ENCODE data around the gene RABEP2. TPM values are rescaled to one million over a fixed set of nuclear protein-coding genes. Genes with fewer than 3 reads are reported as not detected.

The RABEP2 gene
- total and polyA plus RNA-seq, 9 of the 15 experiments (the other 6 are each of a cell fraction or from before 2014, with no cell fraction given): 0.15 to 13.4 (median 3.5) TPM

DNA sequence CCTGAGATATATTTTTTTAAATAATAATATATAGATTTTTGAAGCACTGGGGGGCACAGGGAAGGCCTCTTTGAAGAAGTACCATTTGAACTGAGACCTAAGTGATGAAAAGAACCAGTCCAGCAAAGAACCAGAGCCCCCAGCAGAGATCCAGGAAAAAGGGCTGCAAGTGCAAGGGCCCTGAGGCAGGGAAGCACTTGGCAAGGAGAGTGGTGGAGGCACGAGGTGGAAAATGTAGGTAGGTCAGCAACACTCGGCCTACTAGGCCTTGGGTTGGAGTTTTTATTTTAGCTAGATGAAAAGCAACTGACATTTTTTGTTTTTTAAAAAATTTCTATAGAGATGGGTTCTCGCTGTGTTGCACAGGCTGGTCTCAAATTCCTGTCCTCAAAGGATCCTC is 5.2 kb upstream of the RABEP2 start:
- Histone ChIP-seq H3K9ac (ENCODE audit: insufficient read depth in 1 of 2, low read depth in 2 of 2, low read length in 2 of 2) (no peak overlapping the region), H4K20me1 (replicated peaks; ENCODE audit: control insufficient read depth, insufficient read depth, low read length) (no peaks in the 10 kb centered on the region), H3K4me1 (replicated peaks in 1 of 2; ENCODE audit: control insufficient read depth in 2 of 2, insufficient read depth in 2 of 2, low read length in 2 of 2) (peaks cover 4 to 21% of the 10 kb centered on the region in 2 experiments; a peak in 4 of 5 replicates), H3K9me3 (replicated peaks; ENCODE audit: control insufficient read depth, insufficient read depth, low read depth, low read length) (no peaks in the 10 kb centered on the region), H3K36me3 (ENCODE audit: control insufficient read depth, insufficient read depth, low read length) (no peaks in the 10 kb centered on the region), H2AFZ (ENCODE audit: low read depth, low read length) (no peak overlapping the region), H3K27me3 (ENCODE audit: control insufficient read depth in 2 of 2, insufficient read depth in 2 of 2, low read length in 2 of 2) (no peaks in the 10 kb centered on the region), H3K79me2 (ENCODE audit: control insufficient read depth, insufficient read depth, low read length) (0 out of 3 replicates have a peak, but pooled peaks cover under 1% of the 10 kb centered on the region), H3K4me2 (ENCODE audit: insufficient read depth, low read length) (no peak overlapping the region), H3K4me3 (no peak overlapping the region), H3K27ac (ENCODE audit: extremely low read depth, low read depth, low read length) (no peak overlapping the region), H3K9me1 (ENCODE audit: control insufficient read depth, insufficient read depth, low read length) (no peaks in the 10 kb centered on the region)
- no TSS peak for BruUV-seq (replicated peaks)
- in situ Hi-C loops (cut with MboI): loop anchor here (25.0 kb wide), 1 partner anchor 493 kb away; no protein-coding TSS in a partner anchor
- CTCF ChIA-PET (ENCODE audit: low intra/inter-chr PET ratio): no interaction called here
- 42% methylated on average over 3 of the region's 3 CpGs for WGBS (ENCODE audit: insufficient coverage, low coverage, missing lambda C conversion rate)
- no peak for ATAC-seq
- POLR2A ChIA-PET: interaction anchor here (0.6 kb wide), 1 partner anchor 98 kb away, joined by 3 read pairs; no protein-coding TSS in a partner anchor
- FAIRE-seq: no peak
- intact Hi-C loops (cut with micrococcal nuclease): no loop called here
- DNase-seq (ENCODE audit: extremely low read depth in 1 of 4, low spot score in 3 of 4): no peak
- TF ChIP-seq RBM25 (IDR thresholded peaks at IDR 0.05; ENCODE audit: low read depth, low read length, severe bottlenecking) (peak; percentile 84), BRD9 (IDR thresholded peaks at IDR 0.05; ENCODE audit: low read depth, partially characterized antibody) (no peak), YY1 (IDR thresholded peaks at IDR 0.05; ENCODE audit: borderline replicate concordance in 1 of 3, control insufficient read depth in 1 of 3, extremely low read depth in 1 of 3, insufficient read depth in 3 of 3, insufficient read length in 1 of 3, insufficient replicate concordance in 2 of 3, low read depth in 1 of 3, low read length in 2 of 3) (no peak), ESRRB (CRISPR knock-in tag; IDR thresholded peaks at IDR 0.05; ENCODE audit: borderline replicate concordance) (no peak), MIER1 (IDR thresholded peaks at IDR 0.05; ENCODE audit: low read depth) (no peak), HDGF (IDR thresholded peaks at IDR 0.05) (no peak), ETV6 (IDR thresholded peaks at IDR 0.05; ENCODE audit: borderline replicate concordance in 1 of 2, low read depth in 2 of 2, low read length in 1 of 2) (no peak), ETV6 (CRISPR knock-in tag; IDR thresholded peaks at IDR 0.05; ENCODE audit: borderline replicate concordance) (no peak), TEAD4 (IDR thresholded peaks at IDR 0.05; ENCODE audit: low read length) (no peak), TEAD4 (CRISPR knock-in tag; IDR thresholded peaks at IDR 0.05; ENCODE audit: borderline replicate concordance) (no peak), ZNF12 (CRISPR knock-in tag; IDR thresholded peaks at IDR 0.05) (no peak)
- TF ChIP-seq, protein P1, sequence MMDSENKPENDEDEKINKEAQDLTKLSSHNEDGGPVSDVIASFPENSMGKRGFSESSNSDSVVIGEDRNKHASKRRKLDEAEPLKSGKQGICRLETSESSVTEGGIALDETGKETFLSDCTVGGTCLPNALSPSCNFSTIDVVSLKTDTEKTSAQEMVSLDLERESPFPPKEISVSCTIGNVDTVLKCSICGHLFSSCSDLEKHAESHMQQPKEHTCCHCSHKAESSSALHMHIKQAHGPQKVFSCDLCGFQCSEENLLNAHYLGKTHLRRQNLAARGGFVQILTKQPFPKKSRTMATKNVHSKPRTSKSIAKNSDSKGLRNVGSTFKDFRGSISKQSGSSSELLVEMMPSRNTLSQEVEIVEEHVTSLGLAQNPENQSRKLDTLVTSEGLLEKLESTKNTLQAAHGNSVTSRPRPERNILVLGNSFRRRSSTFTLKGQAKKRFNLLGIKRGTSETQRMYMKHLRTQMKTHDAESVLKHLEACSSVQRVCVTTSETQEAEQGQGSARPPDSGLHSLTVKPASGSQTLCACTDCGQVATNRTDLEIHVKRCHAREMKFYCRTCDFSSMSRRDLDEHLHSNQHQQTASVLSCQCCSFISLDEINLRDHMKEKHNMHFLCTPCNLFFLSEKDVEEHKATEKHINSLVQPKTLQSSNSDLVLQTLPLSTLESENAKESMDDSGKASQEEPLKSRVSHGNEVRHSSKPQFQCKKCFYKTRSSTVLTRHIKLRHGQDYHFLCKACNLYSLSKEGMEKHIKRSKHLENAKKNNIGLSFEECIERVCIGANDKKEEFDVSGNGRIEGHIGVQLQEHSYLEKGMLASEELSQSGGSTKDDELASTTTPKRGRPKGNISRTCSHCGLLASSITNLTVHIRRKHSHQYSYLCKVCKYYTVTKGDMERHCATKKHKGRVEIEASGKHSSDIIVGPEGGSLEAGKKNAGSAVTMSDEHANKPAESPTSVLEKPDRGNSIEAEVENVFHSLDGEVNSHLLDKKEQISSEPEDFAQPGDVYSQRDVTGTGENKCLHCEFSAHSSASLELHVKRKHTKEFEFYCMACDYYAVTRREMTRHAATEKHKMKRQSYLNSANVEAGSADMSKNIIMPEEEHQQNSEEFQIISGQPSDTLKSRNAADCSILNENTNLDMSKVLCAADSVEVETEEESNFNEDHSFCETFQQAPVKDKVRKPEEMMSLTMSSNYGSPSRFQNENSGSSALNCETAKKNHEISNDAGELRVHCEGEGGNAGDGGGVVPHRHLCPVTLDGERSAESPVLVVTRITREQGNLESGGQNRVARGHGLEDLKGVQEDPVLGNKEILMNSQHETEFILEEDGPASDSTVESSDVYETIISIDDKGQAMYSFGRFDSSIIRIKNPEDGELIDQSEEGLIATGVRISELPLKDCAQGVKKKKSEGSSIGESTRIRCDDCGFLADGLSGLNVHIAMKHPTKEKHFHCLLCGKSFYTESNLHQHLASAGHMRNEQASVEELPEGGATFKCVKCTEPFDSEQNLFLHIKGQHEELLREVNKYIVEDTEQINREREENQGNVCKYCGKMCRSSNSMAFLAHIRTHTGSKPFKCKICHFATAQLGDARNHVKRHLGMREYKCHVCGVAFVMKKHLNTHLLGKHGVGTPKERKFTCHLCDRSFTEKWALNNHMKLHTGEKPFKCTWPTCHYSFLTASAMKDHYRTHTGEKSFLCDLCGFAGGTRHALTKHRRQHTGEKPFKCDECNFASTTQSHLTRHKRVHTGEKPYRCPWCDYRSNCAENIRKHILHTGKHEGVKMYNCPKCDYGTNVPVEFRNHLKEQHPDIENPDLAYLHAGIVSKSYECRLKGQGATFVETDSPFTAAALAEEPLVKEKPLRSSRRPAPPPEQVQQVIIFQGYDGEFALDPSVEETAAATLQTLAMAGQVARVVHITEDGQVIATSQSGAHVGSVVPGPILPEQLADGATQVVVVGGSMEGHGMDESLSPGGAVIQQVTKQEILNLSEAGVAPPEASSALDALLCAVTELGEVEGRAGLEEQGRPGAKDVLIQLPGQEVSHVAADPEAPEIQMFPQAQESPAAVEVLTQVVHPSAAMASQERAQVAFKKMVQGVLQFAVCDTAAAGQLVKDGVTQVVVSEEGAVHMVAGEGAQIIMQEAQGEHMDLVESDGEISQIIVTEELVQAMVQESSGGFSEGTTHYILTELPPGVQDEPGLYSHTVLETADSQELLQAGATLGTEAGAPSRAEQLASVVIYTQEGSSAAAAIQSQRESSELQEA (IDR thresholded peaks at IDR 0.05; ENCODE audit: low read depth): no peak
- TF ChIP-seq, protein P2, sequence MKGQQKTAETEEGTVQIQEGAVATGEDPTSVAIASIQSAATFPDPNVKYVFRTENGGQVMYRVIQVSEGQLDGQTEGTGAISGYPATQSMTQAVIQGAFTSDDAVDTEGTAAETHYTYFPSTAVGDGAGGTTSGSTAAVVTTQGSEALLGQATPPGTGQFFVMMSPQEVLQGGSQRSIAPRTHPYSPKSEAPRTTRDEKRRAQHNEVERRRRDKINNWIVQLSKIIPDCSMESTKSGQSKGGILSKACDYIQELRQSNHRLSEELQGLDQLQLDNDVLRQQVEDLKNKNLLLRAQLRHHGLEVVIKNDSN (CRISPR knock-in tag; IDR thresholded peaks at IDR 0.05): no peak
